Upper lobe of left lung (tissue), 4 donors: Measurements from ENCODE around the gene GNAO1.

ENCODE experiments used
- POLR2A ChIP-seq, 4 donors: fragments of 450-650 bp; IDR thresholded peaks; one replicate each; pipeline ENCODE4 v1.5.1; 2016 to 2017; ENCODE audit warnings: antibody characterized with exemption in 4 of 4, mild to moderate bottlenecking in 2 of 4
- TF ChIP-seq, protein P1 (sequence below), 6 experiments: fragments of 450-650 bp in 4 of 6; fragments of 200-600 bp in 2 of 6; sonication (generic) in 2 of 6; IDR thresholded peaks; one replicate each; pipeline ENCODE4 v1.5.1; 2016 to 2019; ENCODE audit warnings: antibody characterized with exemption in 6 of 6

DNA sequence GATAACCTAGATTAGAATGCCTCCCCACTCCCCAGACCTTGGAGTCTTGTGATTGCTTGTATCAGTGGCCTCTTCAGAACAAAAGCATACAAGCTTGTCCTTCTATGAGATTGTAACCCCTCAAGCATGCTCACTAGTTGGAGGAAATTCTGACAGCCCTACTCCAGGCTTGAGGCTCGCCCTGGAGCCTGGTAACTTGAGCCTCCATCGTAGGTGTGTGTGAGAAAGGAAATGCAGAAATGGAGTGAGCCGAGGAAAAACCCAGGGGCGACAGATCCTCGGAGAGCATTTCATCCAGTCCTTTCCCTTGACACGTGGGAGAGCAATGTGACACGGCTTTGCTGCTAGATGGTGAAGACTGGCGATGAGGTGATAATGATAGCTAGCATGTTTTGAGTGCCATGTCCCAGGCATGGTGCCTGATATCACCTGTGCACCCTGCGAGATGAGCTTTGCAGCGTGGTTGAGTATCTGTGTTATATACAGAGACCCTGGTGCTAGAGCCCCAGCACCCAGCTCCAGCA lies 31.2 kb downstream of the GNAO1 start:
- TF ChIP-seq, protein P1, sequence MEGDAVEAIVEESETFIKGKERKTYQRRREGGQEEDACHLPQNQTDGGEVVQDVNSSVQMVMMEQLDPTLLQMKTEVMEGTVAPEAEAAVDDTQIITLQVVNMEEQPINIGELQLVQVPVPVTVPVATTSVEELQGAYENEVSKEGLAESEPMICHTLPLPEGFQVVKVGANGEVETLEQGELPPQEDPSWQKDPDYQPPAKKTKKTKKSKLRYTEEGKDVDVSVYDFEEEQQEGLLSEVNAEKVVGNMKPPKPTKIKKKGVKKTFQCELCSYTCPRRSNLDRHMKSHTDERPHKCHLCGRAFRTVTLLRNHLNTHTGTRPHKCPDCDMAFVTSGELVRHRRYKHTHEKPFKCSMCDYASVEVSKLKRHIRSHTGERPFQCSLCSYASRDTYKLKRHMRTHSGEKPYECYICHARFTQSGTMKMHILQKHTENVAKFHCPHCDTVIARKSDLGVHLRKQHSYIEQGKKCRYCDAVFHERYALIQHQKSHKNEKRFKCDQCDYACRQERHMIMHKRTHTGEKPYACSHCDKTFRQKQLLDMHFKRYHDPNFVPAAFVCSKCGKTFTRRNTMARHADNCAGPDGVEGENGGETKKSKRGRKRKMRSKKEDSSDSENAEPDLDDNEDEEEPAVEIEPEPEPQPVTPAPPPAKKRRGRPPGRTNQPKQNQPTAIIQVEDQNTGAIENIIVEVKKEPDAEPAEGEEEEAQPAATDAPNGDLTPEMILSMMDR (IDR thresholded peaks at IDR 0.05): no peak
- no peak for TF ChIP-seq POLR2A (IDR thresholded peaks at IDR 0.05)
